Spleen (tissue), 7 donors: ENCODE results near the gene CDKN1C.

Experiments used
- POLR2A ChIP-seq, 3 donors: fragments of 450-650 bp; IDR thresholded peaks; one replicate each; pipeline ENCODE4 v1.5.1; 2017; ENCODE audit warnings: antibody characterized with exemption in 3 of 3, mild to moderate bottlenecking in 1 of 3
- POLR2AphosphoS5 ChIP-seq, 3 donors: sonication (generic); formaldehyde crosslinking; IDR thresholded peaks; one replicate each; pipeline ENCODE4 v1.5.1; 2017; ENCODE audit warnings: antibody characterized with exemption in 3 of 3
- TF ChIP-seq, protein P1 (sequence below), 11 experiments: fragments of 200-600 bp in 7 of 11; fragments of 450-650 bp in 4 of 11; sonication (generic) in 4 of 11; IDR thresholded peaks in 8 of 11; conservative IDR thresholded peaks in 3 of 11; 1 replicate in 7 of 11; 2 replicates in 4 of 11; pipeline versions ENCODE4 v1.4.0 to v1.8.0; 2016 to 2021; ENCODE audit warnings: antibody characterized with exemption in 11 of 11, inconsistent platforms in 4 of 11, mild to moderate bottlenecking in 1 of 11
- donor health status: DM: no; HTN: no; CAD: no; lungs with moderate emphysema.
- donor health status: DM: no; HTN: no; CAD: no.
- donor health status: DM: no; HTN: no; CAD: no.

DNA sequence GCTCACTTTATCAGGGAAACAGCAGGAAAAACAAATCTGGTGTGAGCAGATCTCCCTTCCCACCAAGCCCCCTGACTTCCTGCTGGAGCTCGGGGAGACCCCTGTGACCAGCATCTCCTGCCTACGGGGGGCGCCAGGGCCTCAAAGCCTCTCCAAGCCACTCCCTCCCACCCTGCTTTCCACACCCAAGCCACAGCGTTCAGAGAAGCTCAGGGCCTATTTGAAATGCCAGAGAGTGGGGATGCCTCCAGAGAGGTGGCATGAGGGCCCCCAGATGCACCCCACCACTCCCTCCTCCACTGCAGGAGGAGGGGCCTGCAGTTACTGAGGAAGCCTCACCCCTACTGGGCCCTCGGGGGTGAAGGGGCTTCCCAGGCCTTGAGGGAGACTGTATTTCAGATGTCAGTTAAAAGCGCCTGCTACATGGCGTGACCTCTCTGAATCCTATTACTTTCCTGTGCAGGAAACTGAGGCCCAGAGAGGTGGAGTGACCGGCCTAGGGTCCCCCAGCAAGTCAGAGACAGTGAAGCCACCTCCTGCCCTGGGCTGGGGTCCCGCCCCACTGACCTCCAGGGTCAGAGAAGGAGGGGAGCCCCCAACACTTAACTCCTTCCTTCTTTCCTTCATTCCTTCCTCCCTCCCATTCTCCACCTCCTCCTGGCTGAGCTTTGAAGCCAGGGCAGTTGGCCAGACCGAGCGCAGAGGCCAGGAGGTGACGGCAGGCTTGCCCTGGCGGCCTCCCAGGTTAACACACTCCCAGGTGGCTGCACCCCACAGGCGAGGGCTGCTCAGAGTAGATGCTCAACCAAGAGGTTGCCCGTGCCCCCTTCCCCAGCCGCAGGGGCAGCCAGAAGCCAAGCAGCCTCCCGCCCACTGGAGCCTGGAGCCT is 6.0 kb upstream of the CDKN1C start:
- no peak for TF ChIP-seq POLR2A (IDR thresholded peaks at IDR 0.05)
- TF ChIP-seq POLR2AphosphoS5 (IDR thresholded peaks at IDR 0.05), result no peak
- TF ChIP-seq, protein P1, sequence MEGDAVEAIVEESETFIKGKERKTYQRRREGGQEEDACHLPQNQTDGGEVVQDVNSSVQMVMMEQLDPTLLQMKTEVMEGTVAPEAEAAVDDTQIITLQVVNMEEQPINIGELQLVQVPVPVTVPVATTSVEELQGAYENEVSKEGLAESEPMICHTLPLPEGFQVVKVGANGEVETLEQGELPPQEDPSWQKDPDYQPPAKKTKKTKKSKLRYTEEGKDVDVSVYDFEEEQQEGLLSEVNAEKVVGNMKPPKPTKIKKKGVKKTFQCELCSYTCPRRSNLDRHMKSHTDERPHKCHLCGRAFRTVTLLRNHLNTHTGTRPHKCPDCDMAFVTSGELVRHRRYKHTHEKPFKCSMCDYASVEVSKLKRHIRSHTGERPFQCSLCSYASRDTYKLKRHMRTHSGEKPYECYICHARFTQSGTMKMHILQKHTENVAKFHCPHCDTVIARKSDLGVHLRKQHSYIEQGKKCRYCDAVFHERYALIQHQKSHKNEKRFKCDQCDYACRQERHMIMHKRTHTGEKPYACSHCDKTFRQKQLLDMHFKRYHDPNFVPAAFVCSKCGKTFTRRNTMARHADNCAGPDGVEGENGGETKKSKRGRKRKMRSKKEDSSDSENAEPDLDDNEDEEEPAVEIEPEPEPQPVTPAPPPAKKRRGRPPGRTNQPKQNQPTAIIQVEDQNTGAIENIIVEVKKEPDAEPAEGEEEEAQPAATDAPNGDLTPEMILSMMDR (IDR thresholded peaks at IDR 0.05 in 8 of 11, conservative IDR thresholded peaks at IDR 0.05 in 3 of 11), result no peak
